Measurements from ENCODE around the gene SF3B6.
A peak's percentile ranks its signal among the peaks of the same experiment; 100 is the strongest.

SF3B6 gene

GRCh38 chr2:24022324-24022974 is 53.7 kb downstream of the SF3B6 start:
- Histone ChIP-seq H3K27me3 (replicated peaks in 2 of 5; ENCODE audit: control insufficient read depth in 4 of 5, insufficient read depth in 5 of 5, low read length in 4 of 5) (no peaks in the 10 kb centered on the region), H3K9me3 (ENCODE audit: control extremely low read depth in 1 of 5, control insufficient read depth in 4 of 5, insufficient read depth in 2 of 5, low read depth in 1 of 5, low read length in 4 of 5) (no peaks in the 10 kb centered on the region), H3K27ac (ENCODE audit: insufficient read depth in 1 of 2, low read depth in 1 of 2, low read length in 2 of 2, poor library complexity in 1 of 2, severe bottlenecking in 2 of 2) (no peak overlapping the region), H3K36me3 (ENCODE audit: control insufficient read depth in 4 of 4, insufficient read depth in 4 of 4, low read length in 3 of 4) (peaks cover 2 to 39% (median 22%) of the 10 kb centered on the region in 4 experiments), H3K4me3 (ENCODE audit: control insufficient read depth in 1 of 7, extremely low read depth in 1 of 7, insufficient read depth in 4 of 7, low read depth in 2 of 7, low read length in 6 of 7) (no peak overlapping the region), H3K4me1 (ENCODE audit: control extremely low read depth in 1 of 4, control insufficient read depth in 4 of 4, insufficient read depth in 4 of 4, low read length in 3 of 4) (no peaks in the 10 kb centered on the region)
- ChIA-PET POLR2A (no interaction called here), CTCF (interaction anchor here (1.9 kb wide), 1 partner anchor 10 kb away, joined by 6 read pairs; no protein-coding TSS in a partner anchor)
- no peak for DNase-seq
- 99% methylated on average over 12 of the region's 14 CpGs for WGBS (ENCODE audit: insufficient coverage)

- no peak overlapping the region for H3K27ac ChIP-seq (ENCODE audit: insufficient read depth in 1 of 2, low read depth in 1 of 2, low read length in 2 of 2, poor library complexity in 1 of 2, severe bottlenecking in 2 of 2)
- no peaks in the 10 kb centered on the region for H3K27me3 ChIP-seq (replicated peaks in 2 of 5; ENCODE audit: control insufficient read depth in 4 of 5, insufficient read depth in 5 of 5, low read length in 4 of 5)
- peak in 2 of 3 donors; percentile 19 to 27 for DNase-seq
- no peaks in the 10 kb centered on the region for H3K9me3 ChIP-seq (ENCODE audit: control extremely low read depth in 1 of 5, control insufficient read depth in 4 of 5, insufficient read depth in 2 of 5, low read depth in 1 of 5, low read length in 4 of 5)
- H3K4me1 ChIP-seq (ENCODE audit: control extremely low read depth in 1 of 4, control insufficient read depth in 4 of 4, insufficient read depth in 4 of 4, low read length in 3 of 4): peaks cover 0 to 4% (median 0%) of the 10 kb centered on the region in 4 experiments
- CTCF ChIA-PET: interaction anchor here (1.5 to 1.9 kb wide), 2 partner anchors 9 to 11 kb away, joined by 4 to 6 read pairs; no protein-coding TSS in a partner anchor
- H3K36me3 ChIP-seq (ENCODE audit: control insufficient read depth in 4 of 4, insufficient read depth in 4 of 4, low read length in 3 of 4): peaks cover 2 to 37% (median 21%) of the 10 kb centered on the region in 4 experiments
- WGBS (ENCODE audit: insufficient coverage): 92% methylated on average over 14 of the region's 19 CpGs
- no peak overlapping the region for H3K4me3 ChIP-seq (ENCODE audit: control insufficient read depth in 1 of 7, extremely low read depth in 1 of 7, insufficient read depth in 4 of 7, low read depth in 2 of 7, low read length in 6 of 7)
- POLR2A ChIA-PET: no interaction called here
Observed at GRCh38 chr2:24021122-24021998, 54.8 kb downstream of the SF3B6 start.

GRCh38 chr2:24020244-24020643 is 55.9 kb downstream of the SF3B6 start:
- Histone ChIP-seq H3K27me3 (replicated peaks in 2 of 5; ENCODE audit: control insufficient read depth in 4 of 5, insufficient read depth in 5 of 5, low read length in 4 of 5) (no peaks in the 10 kb centered on the region), H3K9me3 (ENCODE audit: control extremely low read depth in 1 of 5, control insufficient read depth in 4 of 5, insufficient read depth in 2 of 5, low read depth in 1 of 5, low read length in 4 of 5) (no peaks in the 10 kb centered on the region), H3K36me3 (ENCODE audit: control insufficient read depth in 4 of 4, insufficient read depth in 4 of 4, low read length in 3 of 4) (peaks cover 2 to 31% (median 19%) of the 10 kb centered on the region in 4 experiments), H3K27ac (ENCODE audit: insufficient read depth in 1 of 2, low read depth in 1 of 2, low read length in 2 of 2, poor library complexity in 1 of 2, severe bottlenecking in 2 of 2) (no peak overlapping the region), H3K4me1 (ENCODE audit: control extremely low read depth in 1 of 4, control insufficient read depth in 4 of 4, insufficient read depth in 4 of 4, low read length in 3 of 4) (peaks cover 0 to 4% (median 2%) of the 10 kb centered on the region in 4 experiments), H3K4me3 (ENCODE audit: control insufficient read depth in 1 of 7, extremely low read depth in 1 of 7, insufficient read depth in 4 of 7, low read depth in 2 of 7, low read length in 6 of 7) (no peak overlapping the region)
- ChIA-PET CTCF (interaction anchor here (1.5 kb wide), 1 partner anchor 8 kb away, joined by 4 read pairs; no protein-coding TSS in a partner anchor), POLR2A (no interaction called here)
- DNase-seq: no peak
- WGBS (ENCODE audit: insufficient coverage): 100% methylated on average over 1 of the region's 4 CpGs

- Histone ChIP-seq H3K36me3 (ENCODE audit: control insufficient read depth in 4 of 4, insufficient read depth in 4 of 4, low read length in 3 of 4) (peaks cover 2 to 26% (median 14%) of the 10 kb centered on the region in 4 experiments), H3K27me3 (replicated peaks in 2 of 5; ENCODE audit: control insufficient read depth in 4 of 5, insufficient read depth in 5 of 5, low read length in 4 of 5) (no peaks in the 10 kb centered on the region), H3K9me3 (ENCODE audit: control extremely low read depth in 1 of 5, control insufficient read depth in 4 of 5, insufficient read depth in 2 of 5, low read depth in 1 of 5, low read length in 4 of 5) (no peaks in the 10 kb centered on the region), H3K27ac (ENCODE audit: insufficient read depth in 1 of 2, low read depth in 1 of 2, low read length in 2 of 2, poor library complexity in 1 of 2, severe bottlenecking in 2 of 2) (no peak overlapping the region), H3K4me3 (ENCODE audit: control insufficient read depth in 1 of 7, extremely low read depth in 1 of 7, insufficient read depth in 4 of 7, low read depth in 2 of 7, low read length in 6 of 7) (no peak overlapping the region), H3K4me1 (ENCODE audit: control extremely low read depth in 1 of 4, control insufficient read depth in 4 of 4, insufficient read depth in 4 of 4, low read length in 3 of 4) (peaks cover 0 to 4% (median 2%) of the 10 kb centered on the region in 4 experiments)
- no peak for DNase-seq
- 85% methylated on average over 2 of the region's 5 CpGs for WGBS (ENCODE audit: insufficient coverage)
- ChIA-PET CTCF (interaction anchor here (1.5 kb wide), 1 partner anchor 8 kb away, joined by 4 read pairs; no protein-coding TSS in a partner anchor), POLR2A (no interaction called here)
Observed at GRCh38 chr2:24019729-24020128, 56.4 kb downstream of the SF3B6 start.

- Histone ChIP-seq H3K27ac (ENCODE audit: insufficient read depth in 1 of 2, low read depth in 1 of 2, low read length in 2 of 2, poor library complexity in 1 of 2, severe bottlenecking in 2 of 2) (no peak overlapping the region), H3K27me3 (replicated peaks in 2 of 5; ENCODE audit: control insufficient read depth in 4 of 5, insufficient read depth in 5 of 5, low read length in 4 of 5) (no peaks in the 10 kb centered on the region), H3K4me3 (ENCODE audit: control insufficient read depth in 1 of 7, extremely low read depth in 1 of 7, insufficient read depth in 4 of 7, low read depth in 2 of 7, low read length in 6 of 7) (no peak overlapping the region), H3K4me1 (ENCODE audit: control extremely low read depth in 1 of 4, control insufficient read depth in 4 of 4, insufficient read depth in 4 of 4, low read length in 3 of 4) (peaks cover 0 to 4% (median 2%) of the 10 kb centered on the region in 4 experiments), H3K36me3 (ENCODE audit: control insufficient read depth in 4 of 4, insufficient read depth in 4 of 4, low read length in 3 of 4) (peaks cover 0 to 11% (median 8%) of the 10 kb centered on the region in 4 experiments), H3K9me3 (ENCODE audit: control extremely low read depth in 1 of 5, control insufficient read depth in 4 of 5, insufficient read depth in 2 of 5, low read depth in 1 of 5, low read length in 4 of 5) (no peaks in the 10 kb centered on the region)
- 95% methylated on average over 4 of the region's 9 CpGs for WGBS (ENCODE audit: insufficient coverage)
- ChIA-PET CTCF (no interaction called here), POLR2A (no interaction called here)
- DNase-seq: no peak
Observed at GRCh38 chr2:24018241-24018640, 57.9 kb downstream of the SF3B6 start.

GRCh38 chr2:24017711-24018110 is 58.4 kb downstream of the SF3B6 start:
- POLR2A ChIA-PET: no interaction called here
- CTCF ChIA-PET: no interaction called here
- H3K27ac ChIP-seq (ENCODE audit: insufficient read depth in 1 of 2, low read depth in 1 of 2, low read length in 2 of 2, poor library complexity in 1 of 2, severe bottlenecking in 2 of 2): no peak overlapping the region

More at GRCh38 chr2:24017711-24018110, 58.4 kb downstream of the SF3B6 start:
- Histone ChIP-seq H3K9me3 (ENCODE audit: control extremely low read depth in 1 of 5, control insufficient read depth in 4 of 5, insufficient read depth in 2 of 5, low read depth in 1 of 5, low read length in 4 of 5) (no peaks in the 10 kb centered on the region), H3K4me3 (ENCODE audit: control insufficient read depth in 1 of 7, extremely low read depth in 1 of 7, insufficient read depth in 4 of 7, low read depth in 2 of 7, low read length in 6 of 7) (no peak overlapping the region), H3K4me1 (ENCODE audit: control extremely low read depth in 1 of 4, control insufficient read depth in 4 of 4, insufficient read depth in 4 of 4, low read length in 3 of 4) (peaks cover 0 to 9% (median 3%) of the 10 kb centered on the region in 4 experiments), H3K27me3 (replicated peaks in 2 of 5; ENCODE audit: control insufficient read depth in 4 of 5, insufficient read depth in 5 of 5, low read length in 4 of 5) (no peaks in the 10 kb centered on the region), H3K36me3 (ENCODE audit: control insufficient read depth in 4 of 4, insufficient read depth in 4 of 4, low read length in 3 of 4) (peaks cover 0 to 7% (median 5%) of the 10 kb centered on the region in 4 experiments)
- 92% methylated on average over 2 of the region's 8 CpGs for WGBS (ENCODE audit: insufficient coverage)
- DNase-seq: no peak
